ENCODE results near the gene PDIA2.

GRCh38 chr16:280005-280460 is 2.9 kb upstream of the PDIA2 start:
- TF ChIP-seq CTCF (conservative IDR thresholded peaks at IDR 0.05; ENCODE audit: low read depth, low read length) (no peak), EZH2phosphoT487 (IDR thresholded peaks at IDR 0.05; ENCODE audit: borderline replicate concordance, low read length) (no peak), EZH2 (IDR thresholded peaks at IDR 0.05; ENCODE audit: low read length, unreplicated experiment) (no peak)

Measured in PC-3 (cell line).